ENCODE data around the gene C2CD4C. TPM values are rescaled to one million over a fixed set of nuclear protein-coding genes. Genes with fewer than 3 reads are reported as not detected.
"Not testable (repeated sequence)": the region's sequence is repeated elsewhere in the genome, so short reads cannot be mapped to it uniquely, and the experiment has no call there.

C2CD4C gene
- total and polyA plus RNA-seq, 2 experiments from 2014 or later, result 2.1 to 12.5 TPM

DNA sequence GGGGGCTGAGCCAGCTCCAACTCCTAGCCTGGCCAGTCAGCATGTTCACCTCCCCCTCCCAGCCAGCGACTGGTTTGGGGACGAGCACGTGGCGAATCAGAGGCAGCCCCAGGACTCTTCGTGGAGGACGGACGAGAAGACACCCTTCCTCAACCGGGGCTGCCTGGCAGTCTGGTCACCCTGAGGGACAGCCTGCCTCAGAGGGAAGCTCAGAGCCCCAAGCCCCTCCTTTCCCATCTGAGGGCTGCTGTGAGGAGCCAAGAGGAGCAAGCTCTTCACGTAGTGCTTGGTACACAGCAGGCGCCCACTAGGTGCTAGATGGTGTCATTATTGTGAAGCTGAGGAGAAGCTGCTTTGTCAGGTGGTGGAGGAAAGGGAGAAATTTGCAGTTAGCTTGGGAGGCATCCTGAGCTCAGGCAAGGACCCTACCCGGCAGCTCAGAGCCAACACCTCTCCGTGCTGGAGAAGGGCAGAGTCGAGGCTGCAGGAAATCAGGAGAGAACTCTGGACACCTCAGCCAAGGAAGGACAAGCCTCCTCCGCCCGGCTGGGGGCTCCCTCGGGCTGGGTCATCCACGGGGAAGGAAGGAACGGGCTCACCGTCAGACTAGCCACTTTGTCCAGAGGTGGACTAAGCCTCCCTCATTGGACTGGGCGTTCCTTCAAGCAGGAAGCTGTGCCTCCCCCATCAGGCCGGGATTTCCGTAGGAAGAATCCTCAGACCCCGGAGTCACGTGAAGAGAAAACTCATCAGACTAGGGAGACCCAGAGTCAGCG lies 14.9 kb upstream of the C2CD4C start:
- Mint-ChIP-seq H3K27me3 (ENCODE audit: insufficient read depth, low read depth, poor library complexity) (peaks cover 26% of the 10 kb centered on the region), H3K4me3 (no peak overlapping the region), H3K27ac (no peak overlapping the region), H3K9me3 (peaks cover 23% of the 10 kb centered on the region), H3K36me3 (ENCODE audit: low read depth) (peaks cover 19% of the 10 kb centered on the region), H3K4me1 (no peaks in the 10 kb centered on the region)
- H3K27ac ChIP-seq (ENCODE audit: low read depth), result no peak overlapping the region
- peaks cover 9% of the 10 kb centered on the region; the same call in 1 of the 2 replicates for H3K27me3 ChIP-seq (ENCODE audit: insufficient read depth)
- DNase-seq (ENCODE audit: low spot score), result no peak
- H3K79me2 ChIP-seq (replicated peaks; ENCODE audit: insufficient read depth), result no peaks in the 10 kb centered on the region
- no peak for TF ChIP-seq ZNF114 (CRISPR knock-in tag; IDR thresholded peaks at IDR 0.05)
- TF ChIP-seq JUNB (IDR thresholded peaks at IDR 0.05; ENCODE audit: unreplicated experiment), result no peak
- no peak for TF ChIP-seq POLR2AphosphoS5 (IDR thresholded peaks at IDR 0.05; ENCODE audit: low read depth)
- H3K9me2 ChIP-seq (ENCODE audit: insufficient read depth), result no peaks in the 10 kb centered on the region
- H3K4me3 ChIP-seq, result no peak overlapping the region
- no peaks in the 10 kb centered on the region for H3K4me1 ChIP-seq (ENCODE audit: insufficient read depth)
- no peak for ATAC-seq
- no peak overlapping the region for H3K4me2 ChIP-seq
- H3F3A ChIP-seq (replicated peaks; ENCODE audit: low read depth), result 0 out of 2 replicates have a peak, but pooled peaks cover 2% of the 10 kb centered on the region
- H2AFZ ChIP-seq, result no peak overlapping the region
- H4K20me1 ChIP-seq (replicated peaks; ENCODE audit: insufficient read depth), result no peaks in the 10 kb centered on the region
- no peaks in the 10 kb centered on the region; the same call in 1 of the 2 replicates for H3K36me3 ChIP-seq (ENCODE audit: insufficient read depth)

DNA sequence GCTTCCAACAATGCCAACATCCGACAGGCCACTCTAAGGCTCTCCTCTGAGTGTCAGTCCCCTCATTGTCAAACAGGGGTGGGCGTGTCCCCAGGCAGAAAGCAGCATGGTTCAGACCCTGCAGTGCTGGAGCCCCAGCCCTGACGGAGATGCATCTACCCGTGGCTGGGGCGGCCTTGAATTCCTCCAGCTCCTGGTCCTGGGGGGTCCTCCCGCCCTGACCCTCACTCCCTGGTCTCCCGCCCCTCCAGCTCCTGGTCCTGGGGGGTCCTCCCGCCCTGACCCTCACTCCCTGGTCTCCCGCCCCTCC lies 13.9 kb upstream of the C2CD4C start:
- not testable (repeated sequence) for H3K27ac Mint-ChIP-seq; H3K4me3 Mint-ChIP-seq; H3K27me3 ChIP-seq (ENCODE audit: insufficient read depth); H4K20me1 ChIP-seq (replicated peaks; ENCODE audit: insufficient read depth); ATAC-seq; H3K36me3 ChIP-seq (ENCODE audit: insufficient read depth); H3K4me2 ChIP-seq; H3K79me2 ChIP-seq (replicated peaks; ENCODE audit: insufficient read depth); H3K4me3 ChIP-seq; H2AFZ ChIP-seq; H3K27ac ChIP-seq (ENCODE audit: low read depth); DNase-seq (ENCODE audit: low spot score); H3K9me2 ChIP-seq (ENCODE audit: insufficient read depth); H3K4me1 ChIP-seq (ENCODE audit: insufficient read depth); H3F3A ChIP-seq (replicated peaks; ENCODE audit: low read depth); H3K36me3 Mint-ChIP-seq (ENCODE audit: low read depth); H3K4me1 Mint-ChIP-seq
- H3K27me3 Mint-ChIP-seq (ENCODE audit: insufficient read depth, low read depth, poor library complexity), result peaks cover 29% of the 10 kb centered on the region
- peaks cover 14% of the 10 kb centered on the region; the same call in 2 of the 3 replicates for H3K9me3 Mint-ChIP-seq

- H3K9me2 ChIP-seq (ENCODE audit: insufficient read depth), result no peaks in the 10 kb centered on the region
- H3K4me1 Mint-ChIP-seq, result peaks cover 4% of the 10 kb centered on the region; the same call in 2 of the 3 replicates
- H3K27ac Mint-ChIP-seq, result no peak overlapping the region
- peaks cover 6% of the 10 kb centered on the region; the same call in 1 of the 2 replicates for H3K4me1 ChIP-seq (ENCODE audit: insufficient read depth)
- H3K27ac ChIP-seq (ENCODE audit: low read depth), result no peak overlapping the region
- H3K27me3 Mint-ChIP-seq (ENCODE audit: insufficient read depth, low read depth, poor library complexity), result peaks cover 28% of the 10 kb centered on the region
- H3F3A ChIP-seq (replicated peaks; ENCODE audit: low read depth), result 0 out of 2 replicates have a peak, but pooled peaks cover 2% of the 10 kb centered on the region
- peaks cover 8% of the 10 kb centered on the region; the same call in 1 of the 3 replicates for H3K36me3 Mint-ChIP-seq (ENCODE audit: low read depth)
- H3K27me3 ChIP-seq (ENCODE audit: insufficient read depth), result peaks cover 5% of the 10 kb centered on the region; the same call in 1 of the 2 replicates
- no peaks in the 10 kb centered on the region for H3K79me2 ChIP-seq (replicated peaks; ENCODE audit: insufficient read depth)
- ATAC-seq (no peak), DNase-seq (ENCODE audit: low spot score) (no peak)
- TF ChIP-seq ZNF114 (CRISPR knock-in tag; IDR thresholded peaks at IDR 0.05) (no peak), ZNF462 (CRISPR knock-in tag; IDR thresholded peaks at IDR 0.05) (no peak), NANOG (IDR thresholded peaks at IDR 0.05; ENCODE audit: borderline replicate concordance) (no peak)
- H3K4me3 ChIP-seq, result no peak overlapping the region
- no peak overlapping the region for H3K4me2 ChIP-seq
- no peak overlapping the region for H3K4me3 Mint-ChIP-seq
- H3K36me3 ChIP-seq (ENCODE audit: insufficient read depth), result no peaks in the 10 kb centered on the region
- H4K20me1 ChIP-seq (replicated peaks; ENCODE audit: insufficient read depth), result no peaks in the 10 kb centered on the region
- H2AFZ ChIP-seq, result no peak overlapping the region
- H3K9me3 Mint-ChIP-seq, result peaks cover 13% of the 10 kb centered on the region; the same call in 2 of the 3 replicates
Observed at GRCh38 chr19:422213-422916, 13.4 kb upstream of the C2CD4C start.
